ENCODE measurements around the gene ACOX3. TPM values are rescaled to one million over a fixed set of nuclear protein-coding genes. Genes with fewer than 3 reads are reported as not detected.
"Not testable (repeated sequence)": the region's sequence is repeated elsewhere in the genome, so short reads cannot be mapped to it uniquely, and the experiment has no call there.

ACOX3 gene
- total and polyA plus RNA-seq, 2 of the 8 experiments (the other 6 are each of a cell fraction or from before 2014, with no cell fraction given), result 2.5 to 9.9 TPM

DNA sequence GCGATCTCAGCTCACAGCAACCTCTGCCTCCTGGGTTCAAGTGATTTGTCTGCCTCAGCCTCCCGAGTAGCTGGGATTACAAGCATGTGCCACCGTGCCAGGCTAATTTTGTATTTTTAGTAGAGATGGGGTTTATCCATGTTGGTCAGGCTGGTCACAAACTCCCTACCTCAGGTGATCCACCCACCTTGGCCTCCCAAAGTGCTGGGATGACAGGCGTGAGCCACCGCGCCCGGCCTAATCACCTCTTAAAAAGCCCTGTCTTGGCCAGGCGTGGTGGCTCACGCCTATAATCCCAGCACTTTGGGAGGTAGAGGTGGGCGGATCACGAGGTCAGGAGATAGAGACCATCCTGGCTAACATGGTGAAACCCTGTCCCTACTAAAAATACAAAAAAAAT lies 91.3 kb downstream of the ACOX3 start:
- H4K20me1 ChIP-seq (replicated peaks in 1 of 2; ENCODE audit: control insufficient read depth in 1 of 2, insufficient read depth in 2 of 2, low read length in 2 of 2); H3K9ac ChIP-seq (replicated peaks in 1 of 4; ENCODE audit: extremely low read depth in 1 of 4, low read depth in 3 of 4, low read length in 3 of 4); H3K56ac ChIP-seq (replicated peaks; ENCODE audit: insufficient read length, low read depth, low read length); H2AFZ ChIP-seq (ENCODE audit: low read length); H2BK120ac ChIP-seq (replicated peaks; ENCODE audit: low read depth, low read length); H3K79me2 ChIP-seq (ENCODE audit: control insufficient read depth in 1 of 2, insufficient read depth in 2 of 2, low read length in 2 of 2); H3K27me3 ChIP-seq (replicated peaks in 1 of 4; ENCODE audit: control insufficient read depth in 3 of 4, extremely low read depth in 1 of 4, insufficient read depth in 3 of 4, low read length in 3 of 4); H4K5ac ChIP-seq (ENCODE audit: insufficient read length, low read depth, low read length); DNase-seq (ENCODE audit: low read depth in 1 of 2, low spot score in 2 of 2); H2BK5ac ChIP-seq (ENCODE audit: low read depth, low read length); H2BK15ac ChIP-seq (ENCODE audit: low read length); H4K8ac ChIP-seq (ENCODE audit: extremely low read depth, insufficient read depth, low read length); H4K91ac ChIP-seq (replicated peaks; ENCODE audit: insufficient read length, low read length); H3K36me3 ChIP-seq (ENCODE audit: control insufficient read depth in 2 of 4, insufficient read depth in 4 of 4, low read length in 3 of 4); H2BK12ac ChIP-seq (ENCODE audit: low read depth, low read length); H3K79me1 ChIP-seq (ENCODE audit: low read depth, low read length); H3K27ac ChIP-seq (ENCODE audit: low read depth, low read length); H3K23me2 ChIP-seq (ENCODE audit: low read depth, low read length); H2AK5ac ChIP-seq (ENCODE audit: low read depth, low read length); H3K4me3 ChIP-seq (ENCODE audit: extremely low read depth in 1 of 4, insufficient read depth in 2 of 4, low read depth in 3 of 4, low read length in 4 of 4); H3K14ac ChIP-seq (ENCODE audit: insufficient read length); FAIRE-seq; H3K4me2 ChIP-seq (ENCODE audit: insufficient read depth in 1 of 2, low read depth in 2 of 2, low read length in 2 of 2); H3K23ac ChIP-seq (ENCODE audit: insufficient read length); H2BK20ac ChIP-seq (ENCODE audit: low read length); H3K18ac ChIP-seq (ENCODE audit: extremely low read depth, low read length); H3K4ac ChIP-seq (replicated peaks; ENCODE audit: insufficient read length, low read depth, low read length); H3K9me3 ChIP-seq (ENCODE audit: insufficient read depth in 2 of 2, low read depth in 1 of 2, low read length in 1 of 2): not testable (repeated sequence)
- ChIA-PET CTCF (ENCODE audit: partially characterized antibody) (interaction anchor here (0.7 to 1.5 kb wide), 3 partner anchors 11 to 98 kb away, joined by 3 to 4 read pairs (median 3); no protein-coding TSS in a partner anchor), POLR2A (ENCODE audit: partially characterized antibody) (interaction anchor here (0.9 kb wide), 2 partner anchors 9 to 14 kb away, joined by 3 to 5 read pairs; no protein-coding TSS in a partner anchor)
- peaks cover 0 to 12% (median 6%) of the 10 kb centered on the region in 4 experiments; a peak in 6 of 7 replicates for H3K4me1 ChIP-seq (replicated peaks in 1 of 4; ENCODE audit: control insufficient read depth in 3 of 4, insufficient read depth in 4 of 4, low read length in 3 of 4)
- WGBS, 2 experiments (ENCODE audit: extremely low coverage in 1 of 2, insufficient coverage in 1 of 2, insufficient read length in 1 of 2, insufficient replicate concordance in 2 of 2, low coverage in 1 of 2, low lambda C conversion rate in 2 of 2, missing lambda C conversion rate in 1 of 2), result 84% methylated on average over 11 of the region's 11 CpGs; no CpG with 5 or more reads in 1 of the 2 experiments
